Immature natural killer cell (primary cell): ENCODE results near the gene RNF115. TPM values are rescaled to one million over a fixed set of nuclear protein-coding genes. Genes with fewer than 3 reads are reported as not detected.

Experiments
- DNase-seq, 3 donors: peaks; one replicate each; pipeline ENCODE4 v3.0.0; 2022; ENCODE audit warnings: mixed read lengths in 1 of 3
- H3K27ac Mint-ChIP-seq, 6 donors: one replicate each; pipeline ENCODE4 v1.8.0; 2020; ENCODE audit warnings: mixed read lengths in 6 of 6, mild to moderate bottlenecking in 5 of 6, inconsistent platforms in 4 of 6, moderate library complexity in 3 of 6
- H3K27me3 Mint-ChIP-seq, 3 donors: one replicate each; pipeline ENCODE4 v1.8.0; 2020 to 2021; ENCODE audit warnings: low read depth in 3 of 3, mild to moderate bottlenecking in 3 of 3, mixed read lengths in 3 of 3, moderate library complexity in 3 of 3, inconsistent platforms in 1 of 3
- H3K36me3 Mint-ChIP-seq, 3 donors: one replicate each; pipeline ENCODE4 v1.8.0; 2020; ENCODE audit warnings: mixed read lengths in 3 of 3, inconsistent platforms in 2 of 3, mild to moderate bottlenecking in 2 of 3
- H3K4me1 Mint-ChIP-seq, 2 donors: one replicate each; pipeline ENCODE4 v1.8.0; 2020; ENCODE audit warnings: inconsistent platforms in 2 of 2, mild to moderate bottlenecking in 2 of 2, mixed read lengths in 2 of 2, moderate library complexity in 1 of 2
- H3K4me3 Mint-ChIP-seq, 5 donors: one replicate each; pipeline ENCODE4 v1.8.0; 2020; ENCODE audit warnings: mild to moderate bottlenecking in 5 of 5, mixed read lengths in 5 of 5, inconsistent platforms in 3 of 5, moderate library complexity in 3 of 5
- H3K9me3 Mint-ChIP-seq, 6 donors: one replicate each; pipeline ENCODE4 v1.8.0; 2020; ENCODE audit warnings: mild to moderate bottlenecking in 6 of 6, mixed read lengths in 6 of 6, inconsistent platforms in 4 of 6, moderate library complexity in 3 of 6
- polyA plus RNA-seq, 3 donors: library from polyadenylated mRNA; unstranded; fragments of 300-500 nt; fragmentation: Illumina TruSeq; gene quantifications; one replicate each; pipeline ENCODE4 v1.2.3, GENCODE V29; 2021

RNF115 gene
- polyA plus RNA-seq, 3 donors from 2014 or later: 4.7 to 9.4 (median 8.3) TPM

DNA sequence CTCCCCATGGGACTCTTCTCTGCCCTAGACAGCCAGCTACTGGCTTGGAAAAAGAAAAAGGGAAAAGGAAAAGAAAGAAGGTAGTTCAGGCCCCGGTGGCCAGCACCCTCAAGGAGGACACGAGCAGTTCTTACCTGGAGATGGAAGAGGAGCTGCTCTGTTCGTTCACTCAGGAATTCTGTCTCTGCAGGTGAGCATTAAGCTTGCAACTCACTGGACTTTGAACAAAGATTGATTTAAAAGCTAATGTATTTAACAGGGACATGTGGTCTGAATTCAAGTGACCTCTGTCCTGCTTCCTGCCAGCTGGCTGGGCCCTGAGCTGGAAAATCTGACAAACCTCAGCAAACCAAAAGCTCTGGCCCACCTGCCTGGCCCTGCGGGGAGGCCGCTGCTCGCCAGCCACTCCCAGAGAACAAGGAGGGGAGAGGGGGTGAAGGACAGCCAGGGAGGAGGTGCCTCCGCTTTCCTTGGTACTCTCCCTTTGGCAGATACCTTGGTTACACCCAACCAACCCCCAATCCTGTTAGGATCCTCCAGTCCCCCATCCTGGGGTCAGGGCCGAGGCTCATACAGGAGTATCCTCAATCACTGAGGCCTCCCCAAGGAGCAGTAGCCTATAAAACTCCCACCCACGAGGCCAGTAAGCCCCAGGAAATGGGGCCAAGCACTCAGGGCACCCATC is 116.6 kb downstream of the RNF115 start, which contains the start of gene PDZK1:
Gene PDZK1 (minus strand): TSS at position 186 of the 685 bp plus-strand sequence. CDS start 19,347 bp downstream, outside the sequence.
- Mint-ChIP-seq H3K27me3 (peaks cover 0 to 4% (median 0%) of the 10 kb centered on the region in 3 donors), H3K4me1 (peaks cover 26 to 52% of the 10 kb centered on the region in 2 donors), H3K4me3 (peak within 1 kb of the TSS in 2 of 5 donors; percentile 32 to 36), H3K9me3 (no peaks in the 10 kb centered on the region), H3K27ac (peak within 1 kb of the TSS; percentile 6 to 73 (median 36)), H3K36me3 (peaks cover 0 to 8% (median 0%) of the 10 kb centered on the region in 3 donors)
- no peak for DNase-seq

DNA sequence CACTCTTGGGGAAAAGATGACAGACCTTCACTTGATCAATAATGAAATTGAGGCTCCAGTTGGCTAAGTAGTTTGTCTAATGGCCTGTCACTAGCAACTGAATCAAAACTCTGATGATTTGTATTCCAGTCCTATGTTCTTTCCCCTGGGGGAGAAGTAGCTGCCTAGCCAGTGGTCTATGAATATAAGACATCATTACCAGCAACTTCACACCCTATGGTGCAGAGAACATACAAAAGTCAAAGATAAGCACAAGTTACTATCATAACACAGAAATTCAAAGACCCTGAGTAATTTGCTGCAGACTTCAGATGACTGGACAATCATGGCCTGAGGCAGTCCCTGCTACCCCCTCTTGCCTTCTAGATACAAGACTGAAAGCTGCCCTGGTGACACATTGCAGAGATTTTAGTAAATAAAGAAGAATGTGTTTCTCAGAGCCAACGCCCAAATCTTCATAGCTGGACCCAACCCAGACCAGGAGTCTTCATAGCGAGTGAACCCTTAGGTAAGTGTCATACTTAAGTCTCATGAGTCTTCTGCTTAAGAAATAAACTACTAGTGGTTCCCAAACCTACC is 117.7 kb downstream of the RNF115 start:
- no peak overlapping the region for H3K4me3 Mint-ChIP-seq
- no peaks in the 10 kb centered on the region for H3K9me3 Mint-ChIP-seq
- peaks cover 26 to 50% of the 10 kb centered on the region in 2 donors for H3K4me1 Mint-ChIP-seq
- H3K27me3 Mint-ChIP-seq: peaks cover 0 to 4% (median 0%) of the 10 kb centered on the region in 3 donors
- no peak for DNase-seq
- no peak overlapping the region for H3K27ac Mint-ChIP-seq
- H3K36me3 Mint-ChIP-seq: peaks cover 0 to 6% (median 0%) of the 10 kb centered on the region in 3 donors

DNA sequence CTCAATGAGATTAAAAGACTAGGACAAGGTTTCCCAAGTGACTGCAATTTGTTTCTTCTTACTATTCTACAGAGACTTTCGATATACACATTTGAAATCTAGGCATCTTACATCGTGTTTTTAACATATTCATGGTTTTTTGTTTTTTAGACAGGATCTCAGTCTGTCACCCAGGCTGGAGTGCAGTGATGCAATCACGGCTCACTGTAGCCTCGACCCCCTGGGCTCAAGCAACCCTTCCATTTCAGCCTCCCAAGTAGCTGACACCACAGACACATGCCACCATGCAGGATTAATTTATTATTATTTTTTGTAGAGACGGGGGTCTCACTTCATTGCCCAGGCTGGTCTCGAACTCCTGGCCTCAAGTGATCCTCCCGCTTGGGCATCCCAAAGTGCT is 118.3 kb downstream of the RNF115 start:
- Mint-ChIP-seq H3K9me3 (no peaks in the 10 kb centered on the region), H3K27ac (no peak overlapping the region)

GRCh38 chr1:145702826-145703225 is 121.1 kb downstream of the RNF115 start:
- Mint-ChIP-seq H3K27ac (no peak overlapping the region), H3K36me3 (no peaks in the 10 kb centered on the region), H3K27me3 (peaks cover 0 to under 1% (median 0%) of the 10 kb centered on the region in 3 donors), H3K4me3 (no peak overlapping the region), H3K9me3 (no peaks in the 10 kb centered on the region), H3K4me1 (peaks cover 18 to 27% of the 10 kb centered on the region in 2 donors)
- DNase-seq: no peak

More for the DNA sequence above, 118.3 kb downstream of the RNF115 start:
- no peak for DNase-seq
- H3K4me1 Mint-ChIP-seq: peaks cover 22 to 44% of the 10 kb centered on the region in 2 donors
- H3K27me3 Mint-ChIP-seq: peaks cover 0 to 4% (median 0%) of the 10 kb centered on the region in 3 donors
- H3K4me3 Mint-ChIP-seq: no peak overlapping the region
- peaks cover 0 to under 1% (median 0%) of the 10 kb centered on the region in 3 donors for H3K36me3 Mint-ChIP-seq

DNA sequence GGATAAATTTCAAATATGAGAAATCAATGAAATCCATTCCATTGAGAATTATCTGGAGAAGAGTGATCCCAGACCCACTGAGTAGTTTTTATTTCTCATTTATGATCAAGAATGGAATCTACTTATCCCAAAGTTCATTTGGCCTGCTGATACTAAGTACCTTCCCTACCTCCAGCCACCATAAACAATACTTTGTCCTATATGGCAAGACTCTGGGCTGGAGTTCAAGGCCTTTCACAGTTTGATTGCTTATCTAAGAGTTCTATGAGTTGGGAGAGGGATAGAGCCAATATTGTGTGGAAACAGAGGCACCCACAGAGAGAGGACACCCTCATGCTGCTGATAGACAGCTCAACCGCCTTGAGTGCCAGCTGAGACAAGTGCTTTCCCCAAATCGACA is 121.8 kb downstream of the RNF115 start:
- H3K4me1 Mint-ChIP-seq: peaks cover 14 to 20% of the 10 kb centered on the region in 2 donors
- DNase-seq: no peak
- H3K4me3 Mint-ChIP-seq: no peak overlapping the region
- H3K9me3 Mint-ChIP-seq: no peaks in the 10 kb centered on the region
- peaks cover 0 to 2% (median 0%) of the 10 kb centered on the region in 3 donors for H3K27me3 Mint-ChIP-seq
- H3K27ac Mint-ChIP-seq: no peak overlapping the region
- peaks cover 0 to 3% (median 0%) of the 10 kb centered on the region in 3 donors for H3K36me3 Mint-ChIP-seq

- Mint-ChIP-seq H3K27me3 (peaks cover 0 to 2% (median 2%) of the 10 kb centered on the region in 3 donors), H3K4me1 (peaks cover 9 to 16% of the 10 kb centered on the region in 2 donors), H3K4me3 (no peak overlapping the region), H3K9me3 (no peaks in the 10 kb centered on the region), H3K27ac (no peak overlapping the region), H3K36me3 (peaks cover 0 to 5% (median 3%) of the 10 kb centered on the region in 3 donors)
- DNase-seq: no peak
Observed at GRCh38 chr1:145701306-145701862, 122.5 kb downstream of the RNF115 start.

DNA sequence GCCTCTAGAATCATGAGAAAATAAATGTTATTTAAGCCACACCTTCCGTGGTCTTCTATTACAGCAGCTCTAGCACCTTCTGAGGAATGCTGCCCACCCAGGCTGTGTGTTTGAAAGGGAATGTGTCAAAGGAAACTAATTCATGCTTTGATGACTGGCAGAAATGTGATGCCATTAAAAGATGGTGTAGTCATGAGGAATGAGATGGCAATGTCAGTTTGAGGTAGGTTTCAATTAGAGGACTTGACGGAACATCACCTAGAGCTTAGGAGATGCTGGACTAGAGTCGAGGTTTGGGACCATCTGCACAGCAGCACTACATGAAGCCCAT is 127.3 kb downstream of the RNF115 start:
- Mint-ChIP-seq H3K4me3 (no peak overlapping the region), H3K36me3 (peaks cover 0 to 8% (median 6%) of the 10 kb centered on the region in 3 donors), H3K27ac (no peak overlapping the region), H3K27me3 (peaks cover 0 to 4% (median 2%) of the 10 kb centered on the region in 3 donors), H3K4me1 (peaks cover 40 to 46% of the 10 kb centered on the region in 2 donors), H3K9me3 (no peaks in the 10 kb centered on the region)
- no peak for DNase-seq

- Mint-ChIP-seq H3K27me3 (peaks cover 0 to 4% (median 2%) of the 10 kb centered on the region in 3 donors), H3K4me3 (no peak overlapping the region), H3K9me3 (no peaks in the 10 kb centered on the region), H3K27ac (peak overlapping the region in 2 of 6 donors; percentile 3 to 42), H3K4me1 (peaks cover 46 to 52% of the 10 kb centered on the region in 2 donors), H3K36me3 (peaks cover 0 to 8% (median 6%) of the 10 kb centered on the region in 3 donors)
- no peak for DNase-seq
Observed at GRCh38 chr1:145695821-145696629, 127.9 kb downstream of the RNF115 start.

- no peak for DNase-seq
- Mint-ChIP-seq H3K36me3 (peaks cover 0 to 8% (median 6%) of the 10 kb centered on the region in 3 donors), H3K27me3 (peaks cover 0 to 6% (median 1%) of the 10 kb centered on the region in 3 donors), H3K9me3 (no peaks in the 10 kb centered on the region), H3K27ac (peak overlapping the region in 2 of 6 donors; percentile 23 to 70), H3K4me1 (peaks cover 71 to 78% of the 10 kb centered on the region in 2 donors), H3K4me3 (no peak overlapping the region)
Observed at GRCh38 chr1:145692785-145693443, 131.0 kb downstream of the RNF115 start.

DNA sequence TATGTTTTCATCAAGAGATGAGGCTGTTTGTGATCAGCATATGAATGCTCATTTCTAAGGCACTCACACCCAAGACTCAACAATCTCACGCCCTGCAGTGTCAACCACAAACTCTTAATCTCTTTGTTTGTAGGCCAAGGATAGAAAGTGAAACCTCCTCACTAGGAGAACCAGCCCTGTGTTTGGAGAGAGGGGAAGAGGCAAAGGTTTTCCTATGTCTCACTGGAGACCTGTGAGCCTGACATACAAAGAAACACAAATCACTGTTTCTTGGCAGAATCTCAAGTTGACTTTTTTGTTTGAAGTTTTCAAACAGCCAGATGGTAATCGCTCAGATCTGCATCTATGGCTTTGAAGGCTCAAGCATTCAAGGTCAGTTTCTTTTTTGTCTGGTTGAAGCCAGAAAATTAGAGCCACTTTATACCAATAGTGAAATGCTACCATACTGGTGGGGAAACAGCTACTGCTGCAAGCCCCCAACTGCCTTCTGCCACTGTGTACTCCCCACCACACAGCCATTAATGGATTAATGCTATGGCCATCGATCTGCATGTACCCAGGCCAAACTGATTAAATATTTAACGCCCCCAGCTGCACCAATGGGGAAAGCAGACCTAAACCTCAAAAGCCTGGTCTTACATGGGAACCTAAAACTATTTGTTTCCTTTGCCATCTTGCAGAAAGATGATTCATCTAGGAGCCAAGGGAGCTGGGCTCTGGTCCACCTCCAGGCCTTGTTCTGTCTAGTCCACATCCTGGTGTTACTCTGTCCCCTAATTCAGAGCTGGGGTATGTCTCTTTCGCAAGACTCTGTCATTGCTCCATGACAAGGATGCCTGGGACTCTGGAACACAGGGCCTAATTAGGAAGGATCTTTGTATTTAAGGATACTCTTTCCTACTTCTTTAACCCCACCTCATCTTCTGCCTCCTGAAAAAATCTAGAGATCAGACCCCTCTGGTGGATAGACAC is 133.0 kb downstream of the RNF115 start:
- peak; percentile 80 to 81 (median 80) for DNase-seq
- Mint-ChIP-seq H3K36me3 (peaks cover 0 to 4% (median 0%) of the 10 kb centered on the region in 3 donors), H3K9me3 (no peaks in the 10 kb centered on the region), H3K4me1 (peaks cover 76 to 83% of the 10 kb centered on the region in 2 donors), H3K4me3 (peak overlapping the region; percentile 75 to 88 (median 80)), H3K27me3 (peaks cover 0 to 4% (median 0%) of the 10 kb centered on the region in 3 donors), H3K27ac (peak overlapping the region; percentile 94 to 98 (median 96))

DNA sequence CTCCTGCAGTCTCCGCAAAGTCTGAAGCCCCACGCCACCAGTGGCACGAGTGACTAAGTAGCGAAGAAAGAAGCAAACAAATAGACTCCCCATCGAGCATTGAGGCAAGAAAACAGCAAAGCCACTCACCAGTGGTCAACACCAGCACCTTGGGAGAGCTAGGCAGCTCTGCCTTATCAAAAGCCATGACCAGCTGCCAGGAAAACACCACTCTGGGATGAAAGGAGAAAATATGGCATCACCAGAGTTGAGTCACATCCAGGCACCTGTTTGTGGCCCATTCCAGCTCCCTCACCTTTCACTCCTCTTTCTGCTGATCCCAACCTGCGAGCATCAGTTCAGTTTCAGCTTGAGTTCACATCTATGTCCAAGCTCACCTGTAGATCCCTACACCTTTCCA is 134.0 kb downstream of the RNF115 start:
- no peak for DNase-seq
- Mint-ChIP-seq H3K27ac (peak overlapping the region; percentile 94 to 98 (median 96)), H3K36me3 (peaks cover 0 to 4% (median 0%) of the 10 kb centered on the region in 3 donors), H3K4me1 (peaks cover 67 to 73% of the 10 kb centered on the region in 2 donors), H3K9me3 (no peaks in the 10 kb centered on the region), H3K4me3 (peak overlapping the region; percentile 75 to 88 (median 80)), H3K27me3 (peaks cover 0 to 4% (median 0%) of the 10 kb centered on the region in 3 donors)

DNA sequence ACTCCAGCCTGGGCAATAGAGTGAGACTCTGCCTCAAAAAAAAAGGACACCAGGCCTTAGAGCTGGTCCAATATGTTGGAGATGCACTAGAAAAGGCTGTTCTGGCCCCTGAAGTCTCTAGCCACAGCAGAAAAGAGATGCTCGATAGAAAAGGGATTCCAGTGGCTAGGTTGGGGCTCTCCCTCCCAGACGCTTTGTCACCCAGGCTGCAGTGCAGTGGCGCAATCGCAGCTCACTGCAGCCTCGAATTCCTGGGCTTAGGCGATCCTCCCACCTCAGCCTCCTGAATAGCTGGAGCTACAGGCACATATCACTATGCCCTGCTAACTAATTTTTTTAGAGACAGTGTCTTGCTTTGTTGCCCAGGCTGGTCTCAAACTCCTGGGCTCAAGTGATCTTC is 135.0 kb downstream of the RNF115 start:
- H3K4me3 Mint-ChIP-seq: peak overlapping the region; percentile 75 to 88 (median 80)
- H3K4me1 Mint-ChIP-seq: peaks cover 62 to 65% of the 10 kb centered on the region in 2 donors
- H3K27me3 Mint-ChIP-seq: peaks cover 0 to 2% (median 0%) of the 10 kb centered on the region in 3 donors
- H3K27ac Mint-ChIP-seq: peak overlapping the region; percentile 94 to 98 (median 96)
- H3K9me3 Mint-ChIP-seq: no peaks in the 10 kb centered on the region
- H3K36me3 Mint-ChIP-seq: peaks cover 0 to 4% (median 0%) of the 10 kb centered on the region in 3 donors
- DNase-seq: no peak
